ENCODE data around the gene OSBP. TPM values are rescaled to one million over a fixed set of nuclear protein-coding genes. Genes with fewer than 3 reads are reported as not detected.

Gene OSBP, protein sequence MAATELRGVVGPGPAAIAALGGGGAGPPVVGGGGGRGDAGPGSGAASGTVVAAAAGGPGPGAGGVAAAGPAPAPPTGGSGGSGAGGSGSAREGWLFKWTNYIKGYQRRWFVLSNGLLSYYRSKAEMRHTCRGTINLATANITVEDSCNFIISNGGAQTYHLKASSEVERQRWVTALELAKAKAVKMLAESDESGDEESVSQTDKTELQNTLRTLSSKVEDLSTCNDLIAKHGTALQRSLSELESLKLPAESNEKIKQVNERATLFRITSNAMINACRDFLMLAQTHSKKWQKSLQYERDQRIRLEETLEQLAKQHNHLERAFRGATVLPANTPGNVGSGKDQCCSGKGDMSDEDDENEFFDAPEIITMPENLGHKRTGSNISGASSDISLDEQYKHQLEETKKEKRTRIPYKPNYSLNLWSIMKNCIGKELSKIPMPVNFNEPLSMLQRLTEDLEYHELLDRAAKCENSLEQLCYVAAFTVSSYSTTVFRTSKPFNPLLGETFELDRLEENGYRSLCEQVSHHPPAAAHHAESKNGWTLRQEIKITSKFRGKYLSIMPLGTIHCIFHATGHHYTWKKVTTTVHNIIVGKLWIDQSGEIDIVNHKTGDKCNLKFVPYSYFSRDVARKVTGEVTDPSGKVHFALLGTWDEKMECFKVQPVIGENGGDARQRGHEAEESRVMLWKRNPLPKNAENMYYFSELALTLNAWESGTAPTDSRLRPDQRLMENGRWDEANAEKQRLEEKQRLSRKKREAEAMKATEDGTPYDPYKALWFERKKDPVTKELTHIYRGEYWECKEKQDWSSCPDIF
- total RNA-seq: 50.8 TPM

DNA sequence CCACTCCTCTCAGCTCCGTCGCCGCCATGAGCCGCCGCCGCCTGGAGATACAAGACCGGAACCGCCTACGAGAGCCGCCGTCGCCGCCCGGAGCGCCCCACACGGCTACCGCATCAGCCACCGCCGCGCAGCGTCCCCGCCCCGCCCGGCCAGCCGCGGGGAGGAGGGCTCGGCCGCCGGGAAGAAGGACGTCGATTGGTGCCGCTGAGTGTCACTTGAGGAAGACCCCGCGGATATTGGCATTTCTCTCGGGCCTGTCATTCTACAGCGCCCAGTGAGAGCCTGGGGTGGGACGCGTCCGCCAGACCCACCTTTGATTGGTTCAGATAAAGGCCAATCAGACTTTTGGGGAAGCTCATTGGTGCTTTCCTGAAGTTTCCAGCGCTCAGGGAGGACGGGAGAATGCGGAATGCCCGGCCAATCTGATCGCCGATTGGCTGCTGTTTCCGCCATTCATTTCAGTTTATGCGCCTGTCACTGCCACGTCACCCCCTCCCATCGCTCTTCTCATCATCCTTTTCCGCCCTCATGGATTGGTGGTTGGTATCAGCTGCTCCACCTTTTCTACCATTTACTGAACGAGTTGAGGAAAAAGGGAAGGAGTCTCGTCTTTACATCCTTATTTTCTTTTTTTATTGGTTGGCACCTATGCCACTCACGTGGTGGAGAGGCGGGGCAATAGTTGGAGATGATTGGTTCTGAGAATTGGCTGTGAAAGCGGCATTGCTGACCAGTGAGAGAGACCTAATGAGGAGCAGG, at the start of gene OSBP:
Gene OSBP, minus strand, starts transcription at position 138 of the 759 bp plus-strand sequence. Its CDS starts 110 bp downstream, at position 28.

Other genes starting within 250 kb of the OSBP start
- not detected for gene OR5A2, start 189.4 kb downstream of the OSBP start, total RNA-seq
- not detected for gene OR5A1, start 179.3 kb downstream of the OSBP start, total RNA-seq
- gene OR4D6, start 158.8 kb downstream of the OSBP start, total RNA-seq: not detected
- gene OR4D10, start 142.5 kb downstream of the OSBP start, total RNA-seq: not detected
- not detected for gene OR4D11, start 112.2 kb downstream of the OSBP start, total RNA-seq
- gene OR4D9, start 104.2 kb downstream of the OSBP start, total RNA-seq: not detected
- 15.5 TPM for gene PATL1, start 53.3 kb upstream of the OSBP start, total RNA-seq
- not detected for gene OR10V1, start 98.1 kb upstream of the OSBP start, total RNA-seq
- 129 TPM for gene STX3, start 139.6 kb upstream of the OSBP start, total RNA-seq
- 35.3 TPM for gene MRPL16, start 195.0 kb upstream of the OSBP start, total RNA-seq
- gene CBLIF, start 229.7 kb upstream of the OSBP start, total RNA-seq: not detected